Spleen (tissue), 11 donors: Measurements from ENCODE around the gene TTN. TPM values are rescaled to one million over a fixed set of nuclear protein-coding genes. Genes with fewer than 3 reads are reported as not detected.

Experiments used
- DNase-seq: peaks from one replicate; pipeline ENCODE4 v3.0.0-alpha.2; 2020
- H3K27ac ChIP-seq, 8 donors: fragments of 200-600 bp; sonication (generic) in 7 of 8; 1 replicate in 4 of 8; 2 replicates in 4 of 8; pipeline versions ENCODE4 v1.5.0 to v1.8.0; 2016 to 2021; ENCODE audit warnings: inconsistent platforms in 4 of 8, mild to moderate bottlenecking in 4 of 8, moderate library complexity in 1 of 8
- H3K27me3 ChIP-seq, 7 donors: fragments of 200-600 bp; sonication (generic) in 6 of 7; replicated peaks in 1 of 7; 1 replicate in 4 of 7; 2 replicates in 3 of 7; pipeline versions ENCODE4 v1.5.0 to v1.8.0; 2016 to 2021; ENCODE audit warnings: inconsistent platforms in 3 of 7, mild to moderate bottlenecking in 1 of 7
- H3K36me3 ChIP-seq, 6 donors: fragments of 200-600 bp; sonication (generic) in 5 of 6; 1 replicate in 4 of 6; 2 replicates in 2 of 6; pipeline versions ENCODE4 v1.5.0 to v1.8.0; 2016 to 2021; ENCODE audit warnings: inconsistent platforms in 2 of 6
- H3K4me1 ChIP-seq, 6 donors: fragments of 200-600 bp; sonication (generic) in 5 of 6; 1 replicate in 3 of 6; 2 replicates in 3 of 6; pipeline versions ENCODE4 v1.5.0 to v1.8.0; 2016 to 2021; ENCODE audit warnings: inconsistent platforms in 3 of 6
- H3K4me3 ChIP-seq, 8 donors: fragments of 200-600 bp; sonication (generic) in 7 of 8; 1 replicate in 4 of 8; 2 replicates in 4 of 8; pipeline versions ENCODE4 v1.5.0 to v1.8.0; 2016 to 2021; ENCODE audit warnings: inconsistent platforms in 4 of 8, mild to moderate bottlenecking in 4 of 8, moderate library complexity in 2 of 8
- H3K9me3 ChIP-seq, 8 donors: fragments of 200-600 bp; sonication (generic) in 7 of 8; 1 replicate in 4 of 8; 2 replicates in 4 of 8; pipeline versions ENCODE4 v1.5.0 to v1.8.0; 2016 to 2021; ENCODE audit warnings: inconsistent platforms in 4 of 8
- POLR2A ChIP-seq, 3 donors: fragments of 450-650 bp; IDR thresholded peaks; one replicate each; pipeline ENCODE4 v1.5.1; 2017; ENCODE audit warnings: antibody characterized with exemption in 3 of 3, mild to moderate bottlenecking in 1 of 3
- POLR2AphosphoS5 ChIP-seq, 3 donors: sonication (generic); formaldehyde crosslinking; IDR thresholded peaks; one replicate each; pipeline ENCODE4 v1.5.1; 2017; ENCODE audit warnings: antibody characterized with exemption in 3 of 3
- WGBS, 5 donors: extraction: QIAGEN DNeasy Blood & Tissue Kit in 3 of 5; methylation state at CpG; one replicate each; pipeline versions ENCODE4 v1.1.5 to v1.1.7; 2013 to 2018; 5-methylcytosine and 5-hydroxymethylcytosine counted together
- intact Hi-C: fragments of 100-400 bp; cut with DNase I; formaldehyde crosslinking; loops from one replicate; pipeline ENCODE4 v1.15.0; 2023; ENCODE audit warnings: low total_unique reads
- polyA plus RNA-seq, 3 donors: library from polyadenylated mRNA; stranded (reverse); fragments of 200-250 nt; gene quantifications; one replicate each; pipeline ENCODE4 v1.2.1, GENCODE V29; 2013
- total RNA-seq, 7 donors: library from RNA; depleted of rRNA in 3 of 7; stranded (reverse); fragments of >200 nt in 3 of 7; fragmentation: NEBNext Ultra II Directional in 4 of 7; extraction: Animal tissue kit (Norgen Biotek cat#: 25700) in 4 of 7; gene quantifications; one replicate each; pipeline versions ENCODE4 v1.1.0 to v1.2.1, GENCODE V29; 2016 to 2021
- TF ChIP-seq, protein P1 (sequence below), 11 experiments: fragments of 200-600 bp in 7 of 11; fragments of 450-650 bp in 4 of 11; sonication (generic) in 4 of 11; IDR thresholded peaks in 8 of 11; conservative IDR thresholded peaks in 3 of 11; 1 replicate in 7 of 11; 2 replicates in 4 of 11; pipeline versions ENCODE4 v1.4.0 to v1.8.0; 2016 to 2021; ENCODE audit warnings: antibody characterized with exemption in 11 of 11, inconsistent platforms in 4 of 11, mild to moderate bottlenecking in 1 of 11
- donor health status: healthy with polysubstance abuse.
- donor health status: DM: no; HTN: no; CAD: no; lungs with moderate emphysema.
- donor health status: DM: no; HTN: no; CAD: no.
- donor health status: Bipolar disorder and iron deficiency.
- donor health status: healthy.
- donor health status: DM: no; HTN: no; CAD: no.
- donor health status: DM: yes; HTN: yes; CAD: no.

The TTN gene
- total and polyA plus RNA-seq, 10 donors = 0.23 to 28.5 (median 19.6) TPM

DNA sequence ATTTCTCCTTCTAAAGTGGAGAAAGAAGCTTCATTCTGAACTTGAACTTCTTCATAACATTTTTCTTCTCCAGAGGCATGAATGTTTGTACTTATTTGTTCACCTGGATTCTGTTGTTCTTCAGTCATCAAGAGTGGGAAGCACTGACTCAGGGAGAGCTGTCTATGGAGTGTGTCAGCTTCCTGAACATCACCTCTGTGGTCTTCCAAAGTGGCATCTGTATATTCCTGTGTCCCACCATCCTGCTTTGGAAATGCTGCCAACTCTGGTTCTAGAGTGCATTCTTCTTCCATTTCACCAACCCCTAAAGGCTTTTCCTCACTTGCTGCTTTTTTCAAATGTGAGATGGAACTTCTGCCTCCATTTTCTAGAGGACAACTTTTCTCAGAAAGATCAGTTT is 59.5 kb downstream of the TTN start:
- Histone ChIP-seq H3K9me3 (no peaks in the 10 kb centered on the region), H3K27me3 (no peaks in the 10 kb centered on the region), H3K27ac (no peak overlapping the region), H3K4me1 (no peaks in the 10 kb centered on the region), H3K36me3 (no peaks in the 10 kb centered on the region), H3K4me3 (no peak overlapping the region)
- no peak for DNase-seq
- TF ChIP-seq POLR2AphosphoS5 (IDR thresholded peaks at IDR 0.05) (no peak), POLR2A (IDR thresholded peaks at IDR 0.05) (no peak)
- TF ChIP-seq, protein P1, sequence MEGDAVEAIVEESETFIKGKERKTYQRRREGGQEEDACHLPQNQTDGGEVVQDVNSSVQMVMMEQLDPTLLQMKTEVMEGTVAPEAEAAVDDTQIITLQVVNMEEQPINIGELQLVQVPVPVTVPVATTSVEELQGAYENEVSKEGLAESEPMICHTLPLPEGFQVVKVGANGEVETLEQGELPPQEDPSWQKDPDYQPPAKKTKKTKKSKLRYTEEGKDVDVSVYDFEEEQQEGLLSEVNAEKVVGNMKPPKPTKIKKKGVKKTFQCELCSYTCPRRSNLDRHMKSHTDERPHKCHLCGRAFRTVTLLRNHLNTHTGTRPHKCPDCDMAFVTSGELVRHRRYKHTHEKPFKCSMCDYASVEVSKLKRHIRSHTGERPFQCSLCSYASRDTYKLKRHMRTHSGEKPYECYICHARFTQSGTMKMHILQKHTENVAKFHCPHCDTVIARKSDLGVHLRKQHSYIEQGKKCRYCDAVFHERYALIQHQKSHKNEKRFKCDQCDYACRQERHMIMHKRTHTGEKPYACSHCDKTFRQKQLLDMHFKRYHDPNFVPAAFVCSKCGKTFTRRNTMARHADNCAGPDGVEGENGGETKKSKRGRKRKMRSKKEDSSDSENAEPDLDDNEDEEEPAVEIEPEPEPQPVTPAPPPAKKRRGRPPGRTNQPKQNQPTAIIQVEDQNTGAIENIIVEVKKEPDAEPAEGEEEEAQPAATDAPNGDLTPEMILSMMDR (IDR thresholded peaks at IDR 0.05 in 8 of 11, conservative IDR thresholded peaks at IDR 0.05 in 3 of 11) = no peak
- intact Hi-C loops = no loop called here

DNA sequence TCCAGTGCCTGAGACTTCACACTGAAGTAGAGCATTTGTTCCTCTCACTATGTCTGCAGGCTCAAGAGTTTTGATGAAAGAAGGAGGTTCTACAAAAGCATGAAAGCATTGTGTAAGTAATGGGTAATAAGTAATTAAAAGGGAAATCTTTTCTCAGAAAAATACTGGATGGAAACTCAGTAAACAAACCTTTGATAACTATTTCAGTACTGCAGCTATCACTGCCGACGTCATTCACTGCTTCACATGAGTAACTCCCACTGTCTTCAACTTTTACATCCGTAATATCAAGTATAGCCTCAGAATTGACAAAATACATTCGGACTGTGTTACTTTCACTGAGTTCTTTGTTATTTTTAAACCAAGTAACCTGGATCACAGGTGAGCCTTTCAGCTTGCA is 72.7 kb downstream of the TTN start:
- no peak for TF ChIP-seq POLR2A (IDR thresholded peaks at IDR 0.05)
- TF ChIP-seq, protein P1 (IDR thresholded peaks at IDR 0.05 in 8 of 11, conservative IDR thresholded peaks at IDR 0.05 in 3 of 11) = no peak
- no peak for TF ChIP-seq POLR2AphosphoS5 (IDR thresholded peaks at IDR 0.05)
- H3K9me3 ChIP-seq = no peaks in the 10 kb centered on the region
- WGBS, 5 donors = 91 to 96% (median 95%) methylated on average over 4 of the region's 4 CpGs

DNA sequence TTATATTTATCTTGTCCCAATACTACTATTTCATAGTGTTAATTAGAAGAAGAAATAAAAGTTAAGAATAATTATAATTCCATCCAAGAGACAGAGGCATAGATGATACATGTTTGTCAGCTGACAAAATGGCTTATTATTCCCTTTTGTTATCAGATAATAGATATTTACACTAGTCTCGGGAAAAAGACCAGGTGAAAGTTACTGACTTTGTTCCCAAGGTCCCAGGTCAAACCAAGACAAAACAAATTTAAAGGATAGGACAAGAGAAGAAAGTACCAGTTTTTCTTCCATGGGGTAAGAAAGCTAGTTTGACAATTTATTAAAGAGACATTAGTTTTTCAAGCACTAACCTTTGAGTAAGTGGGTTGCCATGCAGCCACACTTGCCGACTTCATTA is 73.2 kb downstream of the TTN start:
- peaks cover 0 to 6% (median 0%) of the 10 kb centered on the region in 6 donors for H3K36me3 ChIP-seq
- no peaks in the 10 kb centered on the region for H3K4me1 ChIP-seq
- no peak overlapping the region for H3K4me3 ChIP-seq
- intact Hi-C loops = no loop called here
- TF ChIP-seq POLR2A (IDR thresholded peaks at IDR 0.05) (no peak), POLR2AphosphoS5 (IDR thresholded peaks at IDR 0.05) (no peak)
- TF ChIP-seq, protein P1 (IDR thresholded peaks at IDR 0.05 in 8 of 11, conservative IDR thresholded peaks at IDR 0.05 in 3 of 11) = no peak
- 87 to 98% (median 90%) methylated on average over 2 of the region's 2 CpGs for WGBS, 5 donors
- no peak overlapping the region for H3K27ac ChIP-seq
- DNase-seq = no peak
- H3K27me3 ChIP-seq = no peaks in the 10 kb centered on the region
- no peaks in the 10 kb centered on the region for H3K9me3 ChIP-seq

More for the DNA sequence above, 72.7 kb downstream of the TTN start:
- Histone ChIP-seq H3K4me1 (no peaks in the 10 kb centered on the region), H3K27ac (no peak overlapping the region), H3K4me3 (no peak overlapping the region), H3K27me3 (no peaks in the 10 kb centered on the region), H3K36me3 (peaks cover 0 to 6% (median 0%) of the 10 kb centered on the region in 6 donors)
- intact Hi-C loops = no loop called here
- DNase-seq = no peak

DNA sequence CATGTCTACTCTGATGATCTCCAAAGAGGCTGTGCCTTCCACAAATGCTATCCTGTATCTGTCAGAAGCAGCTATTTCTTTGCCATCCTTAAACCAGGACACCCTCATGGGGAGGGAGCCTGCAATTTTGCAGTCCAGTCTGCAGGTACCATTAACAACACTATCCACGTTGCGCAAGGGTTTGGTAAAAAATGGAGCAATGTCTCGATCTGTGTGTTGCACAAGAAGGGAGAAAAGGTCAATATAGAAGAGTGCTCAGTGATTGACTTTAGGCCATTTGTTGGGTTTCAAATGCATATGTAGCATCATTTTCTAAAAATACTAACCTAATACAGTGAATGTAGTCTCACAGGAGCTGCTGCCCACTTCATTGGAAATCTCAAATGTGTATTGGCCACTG is 74.3 kb downstream of the TTN start:
- no peaks in the 10 kb centered on the region for H3K27me3 ChIP-seq
- no peaks in the 10 kb centered on the region for H3K4me1 ChIP-seq
- WGBS, 5 donors = 82 to 89% (median 86%) methylated on average over 3 of the region's 3 CpGs
- no peak overlapping the region for H3K27ac ChIP-seq
- H3K9me3 ChIP-seq = no peaks in the 10 kb centered on the region
- H3K4me3 ChIP-seq = no peak overlapping the region
- no peak for DNase-seq
- H3K36me3 ChIP-seq = peaks cover 0 to 6% (median 0%) of the 10 kb centered on the region in 6 donors
- TF ChIP-seq, protein P1 (IDR thresholded peaks at IDR 0.05 in 8 of 11, conservative IDR thresholded peaks at IDR 0.05 in 3 of 11) = no peak
- TF ChIP-seq POLR2AphosphoS5 (IDR thresholded peaks at IDR 0.05) (no peak), POLR2A (IDR thresholded peaks at IDR 0.05) (no peak)
- intact Hi-C loops = no loop called here
